Middle frontal gyrus (tissue), 1 donor: ENCODE data around the gene TAP2.
A peak's percentile ranks its signal among the peaks of the same experiment; 100 is the strongest.
"Not testable (repeated sequence)": the region's sequence is repeated elsewhere in the genome, so short reads cannot be mapped to it uniquely, and the experiment has no call there.

Experiments used
- DNase-seq: peaks from one replicate; pipeline ENCODE4 v3.0.0-alpha.2; 2015; ENCODE audit warnings: low spot score; ENCODE audit errors: extremely low spot score

Gene TAP2

DNA sequence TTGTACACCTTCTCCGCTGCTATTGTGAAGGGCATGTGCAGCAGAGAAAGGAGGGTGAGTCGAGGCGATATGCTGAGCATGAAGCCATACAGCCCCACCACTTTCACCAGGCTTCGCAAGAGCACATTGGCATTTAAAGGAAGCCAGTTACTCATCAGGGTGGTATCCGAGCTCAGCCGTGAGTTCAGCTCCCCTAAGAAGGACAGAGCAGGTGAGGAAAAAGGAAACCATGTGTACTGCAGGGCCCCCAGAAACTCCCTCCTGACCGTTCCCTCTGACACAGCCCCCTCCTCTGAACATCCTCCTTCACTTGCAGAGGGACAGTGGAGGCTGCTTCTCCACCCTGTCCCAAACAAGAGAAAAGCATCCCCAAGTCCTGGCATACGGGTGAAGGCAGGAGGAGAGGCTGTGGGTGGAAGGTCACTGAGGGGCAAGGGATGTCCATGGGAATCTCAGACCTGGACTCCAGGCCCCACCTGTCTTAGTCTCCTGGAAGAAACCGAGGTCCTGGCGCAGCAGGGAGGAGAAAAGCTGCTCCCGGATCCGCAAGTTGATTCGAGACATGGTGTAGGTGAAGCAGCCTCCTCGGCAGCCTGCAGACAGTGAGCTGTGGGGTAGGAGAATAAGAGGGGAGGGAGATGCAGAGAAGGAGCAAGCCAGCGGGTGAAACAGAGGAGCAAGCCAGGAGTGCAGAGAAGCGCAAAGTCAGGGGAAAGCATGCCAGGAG is 3.2 kb downstream of the TAP2 start:
- no peak for DNase-seq

- DNase-seq: no peak
Measured at GRCh38 chr6:32833664-32834063, 4.9 kb downstream of the TAP2 start.

- DNase-seq: no peak
Measured at GRCh38 chr6:32832535-32832934, 6.0 kb downstream of the TAP2 start.

DNA sequence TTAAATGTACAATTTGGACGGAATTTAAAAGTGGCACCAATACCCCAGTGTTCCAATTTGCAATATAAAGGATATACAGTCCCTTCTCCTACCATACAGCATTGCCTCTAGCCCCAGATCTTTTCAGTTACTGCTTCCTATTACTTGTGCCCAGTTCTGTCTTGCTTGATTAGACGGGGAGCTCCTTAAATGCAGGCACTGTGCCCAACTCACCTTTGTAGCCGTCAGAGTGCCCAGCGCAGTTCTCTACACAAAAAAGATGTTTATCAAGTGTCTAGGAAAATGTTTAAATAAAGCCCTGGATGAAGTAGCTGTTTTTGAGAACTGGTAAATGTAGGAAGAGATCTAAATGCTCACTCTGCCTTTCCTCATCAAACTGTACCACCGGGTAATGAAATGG is 7.6 kb downstream of the TAP2 start:
- DNase-seq: no peak

DNA sequence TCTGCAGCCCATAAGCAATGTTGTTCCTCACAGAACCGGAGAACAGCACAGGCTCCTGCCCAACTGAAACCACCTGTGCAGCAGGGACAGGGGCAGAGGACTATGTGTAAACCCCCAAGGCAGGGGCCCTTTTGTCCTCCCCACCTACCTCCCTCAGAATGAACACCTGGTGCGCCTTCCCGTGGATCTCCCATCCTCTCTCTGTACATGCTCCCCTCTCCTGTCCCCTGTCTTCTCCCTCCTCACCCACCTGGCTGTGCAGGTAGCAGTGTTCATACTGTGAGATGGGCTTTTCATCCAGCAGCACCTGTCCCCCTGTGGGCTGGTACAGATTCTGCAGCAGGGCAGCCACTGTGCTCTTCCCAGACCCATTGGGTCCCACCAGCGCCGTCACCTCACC is 8.5 kb downstream of the TAP2 start:
- DNase-seq: no peak

- no peak for DNase-seq
Measured at GRCh38 chr6:32829495-32829894, 9.0 kb downstream of the TAP2 start.

- no peak for DNase-seq
Measured at GRCh38 chr6:32827025-32827424, 11.5 kb downstream of the TAP2 start.

DNA sequence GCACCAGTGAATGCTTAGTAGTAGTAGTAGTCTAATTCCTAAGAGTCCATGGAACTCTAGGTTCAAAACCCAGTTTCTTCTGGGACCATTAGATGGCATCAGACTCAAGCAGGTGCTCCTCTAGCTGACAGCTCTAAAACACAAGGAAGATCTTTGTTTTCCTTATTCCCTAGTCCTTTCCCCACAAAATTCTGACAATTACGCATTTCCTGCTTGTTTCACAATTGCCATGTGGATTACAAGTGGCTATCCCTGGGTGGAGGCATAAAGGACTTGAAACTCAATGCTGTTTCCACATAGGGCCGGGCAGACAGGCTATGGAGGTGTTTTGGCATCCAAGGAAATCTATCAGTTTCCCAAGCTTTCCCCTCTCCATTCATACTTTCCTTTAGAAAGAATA is 12.6 kb downstream of the TAP2 start:
- DNase-seq: no peak

DNA sequence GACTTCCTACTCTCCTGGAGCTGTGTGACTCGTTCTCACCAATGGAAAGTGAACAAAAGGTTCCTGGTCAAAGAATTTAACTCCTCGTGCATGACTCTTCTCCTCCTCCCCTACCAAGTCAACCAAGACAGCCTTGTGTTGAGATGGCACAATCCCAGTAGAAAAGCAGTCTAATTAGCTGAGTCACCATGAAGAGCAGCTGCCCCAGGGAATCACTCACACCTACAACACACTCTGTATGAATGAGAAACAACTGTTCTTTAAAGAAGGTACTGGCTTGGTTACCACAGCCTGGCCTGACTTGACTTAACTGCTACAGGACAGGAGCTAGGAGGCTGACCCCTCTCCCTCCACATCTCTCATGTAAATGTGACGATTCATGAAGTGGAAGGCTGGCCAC is 18.8 kb downstream of the TAP2 start:
- no peak for DNase-seq

GRCh38 chr6:32818867-32819266 is 19.7 kb downstream of the TAP2 start:
- no peak for DNase-seq

GRCh38 chr6:32816746-32817204 is 21.8 kb downstream of the TAP2 start, which contains the start of gene HLA-DOB:
Gene HLA-DOB (minus strand): TSS chr6:32817002. CDS start chr6:32816951, 51 bp downstream.
- no peak for DNase-seq

- no peak for DNase-seq
Measured at GRCh38 chr6:32815996-32816395, 22.5 kb downstream of the TAP2 start.

DNA sequence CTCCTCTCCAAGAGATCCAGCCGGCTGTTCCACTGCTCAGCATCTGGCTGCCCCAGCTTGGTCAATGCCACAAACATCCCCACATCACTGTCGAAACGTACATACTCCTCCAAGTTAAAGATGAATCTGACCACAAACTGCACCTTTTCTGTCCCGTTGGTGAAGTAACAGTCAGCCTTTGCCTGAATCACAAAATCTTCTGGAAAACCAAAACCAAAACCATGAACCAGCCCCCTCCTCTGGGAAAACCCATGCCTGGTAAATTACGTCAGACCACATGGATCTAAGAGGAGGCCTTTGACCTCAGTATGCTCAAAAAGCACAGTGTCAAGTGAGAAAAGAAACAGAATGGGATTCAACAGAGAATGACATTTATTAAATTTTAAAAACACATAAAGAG is 23.4 kb downstream of the TAP2 start:
- DNase-seq: no peak

DNA sequence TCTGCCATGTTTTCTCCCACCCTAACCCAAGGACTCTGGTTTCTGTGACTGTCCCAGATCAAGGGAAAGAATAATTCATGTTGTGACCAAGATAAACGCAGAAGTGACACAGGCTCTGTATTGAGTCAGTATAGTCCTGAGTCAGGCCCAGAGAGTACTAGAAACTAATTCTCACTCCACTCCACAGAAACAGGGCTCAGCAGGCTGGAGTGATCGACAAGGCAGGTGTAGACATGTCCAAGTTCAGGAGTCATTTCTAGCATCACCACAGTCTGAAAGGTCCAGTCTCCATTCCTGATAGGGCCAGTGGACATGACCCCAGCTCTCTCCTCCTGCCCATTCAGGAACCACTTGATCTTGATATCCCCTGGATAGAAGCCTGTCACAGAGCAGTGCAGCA is 24.4 kb downstream of the TAP2 start:
- no peak for DNase-seq

GRCh38 chr6:32809171-32809570 is 29.4 kb downstream of the TAP2 start:
- no peak for DNase-seq

GRCh38 chr6:32807020-32807580 is 31.4 kb downstream of the TAP2 start:
- DNase-seq: no peak

DNA sequence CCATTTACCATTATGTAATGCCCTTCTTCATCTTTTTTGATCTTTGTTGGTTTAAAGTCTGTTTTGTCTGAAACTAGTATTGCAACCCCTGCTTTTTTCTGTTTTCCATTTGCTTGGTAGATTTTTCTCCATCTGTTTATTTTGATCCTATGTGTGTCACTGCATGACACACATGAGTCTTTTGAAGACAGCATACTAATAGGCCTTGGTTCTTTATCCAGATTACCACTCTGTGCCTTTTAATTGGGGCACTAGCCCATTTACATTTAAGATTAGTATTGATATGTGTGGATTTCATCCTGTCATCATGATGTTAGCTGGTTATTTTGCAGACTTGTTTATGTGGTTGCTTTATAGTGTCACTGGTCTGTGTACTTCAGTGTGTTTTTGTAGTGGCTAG is 33.1 kb downstream of the TAP2 start:
- DNase-seq: not testable (repeated sequence)

DNA sequence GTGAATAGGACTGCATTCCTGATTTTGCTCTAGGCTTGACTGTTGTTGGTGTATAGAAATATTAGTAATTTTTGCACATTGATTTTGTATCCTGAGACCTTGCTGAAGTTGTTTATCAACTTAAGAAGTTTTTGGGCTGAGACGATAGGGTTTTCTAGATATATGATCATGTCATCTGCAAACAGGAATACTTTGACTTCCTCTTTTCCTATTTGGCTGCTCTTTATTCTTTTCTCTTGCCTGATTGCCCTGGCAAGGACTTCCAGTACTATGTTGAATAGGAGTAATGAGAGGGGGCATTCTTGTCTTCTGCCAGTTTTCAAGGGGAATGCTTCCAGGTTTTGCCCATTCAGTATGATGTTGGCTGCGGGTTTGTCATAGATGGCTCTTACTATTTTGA is 35.1 kb downstream of the TAP2 start:
- no peak for DNase-seq

DNA sequence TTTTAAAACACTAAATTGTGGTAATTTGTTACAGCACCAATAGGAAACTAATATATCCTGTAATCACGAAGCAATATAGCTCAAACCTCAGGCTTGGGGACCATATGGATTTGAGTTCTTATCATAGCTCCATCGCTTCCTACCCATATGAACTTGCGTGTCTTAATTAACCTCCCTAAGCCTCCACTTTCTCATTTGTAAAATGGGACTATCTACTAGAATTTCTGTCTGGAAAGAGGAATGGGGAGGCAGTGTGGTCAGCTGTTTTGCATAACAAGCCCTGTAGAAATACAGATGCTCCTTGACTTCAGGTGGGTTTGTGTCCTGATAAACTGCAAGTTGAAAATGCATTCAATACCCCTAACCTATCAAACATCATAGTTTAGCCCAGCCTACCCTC is 38.8 kb downstream of the TAP2 start:
- DNase-seq: no peak

DNA sequence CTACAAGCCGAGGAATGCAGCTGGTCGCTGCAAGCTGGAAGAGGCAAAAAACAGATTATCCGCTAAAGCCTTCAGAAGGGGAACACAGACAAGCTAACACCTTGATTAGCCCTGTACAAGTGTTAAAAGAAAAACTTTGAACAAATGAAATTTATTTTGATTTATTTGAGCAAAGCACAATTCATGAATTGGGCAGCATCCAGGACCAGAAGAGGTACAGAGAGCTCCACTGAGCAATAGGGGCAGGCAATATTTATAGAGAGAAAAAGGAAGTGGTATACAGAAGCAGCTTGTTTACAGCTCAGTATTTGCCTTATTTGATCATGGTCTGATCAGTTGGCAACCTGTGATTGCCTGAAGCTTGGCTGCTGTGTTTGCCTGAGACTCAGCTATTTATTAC is 39.4 kb downstream of the TAP2 start:
- no peak for DNase-seq

DNA sequence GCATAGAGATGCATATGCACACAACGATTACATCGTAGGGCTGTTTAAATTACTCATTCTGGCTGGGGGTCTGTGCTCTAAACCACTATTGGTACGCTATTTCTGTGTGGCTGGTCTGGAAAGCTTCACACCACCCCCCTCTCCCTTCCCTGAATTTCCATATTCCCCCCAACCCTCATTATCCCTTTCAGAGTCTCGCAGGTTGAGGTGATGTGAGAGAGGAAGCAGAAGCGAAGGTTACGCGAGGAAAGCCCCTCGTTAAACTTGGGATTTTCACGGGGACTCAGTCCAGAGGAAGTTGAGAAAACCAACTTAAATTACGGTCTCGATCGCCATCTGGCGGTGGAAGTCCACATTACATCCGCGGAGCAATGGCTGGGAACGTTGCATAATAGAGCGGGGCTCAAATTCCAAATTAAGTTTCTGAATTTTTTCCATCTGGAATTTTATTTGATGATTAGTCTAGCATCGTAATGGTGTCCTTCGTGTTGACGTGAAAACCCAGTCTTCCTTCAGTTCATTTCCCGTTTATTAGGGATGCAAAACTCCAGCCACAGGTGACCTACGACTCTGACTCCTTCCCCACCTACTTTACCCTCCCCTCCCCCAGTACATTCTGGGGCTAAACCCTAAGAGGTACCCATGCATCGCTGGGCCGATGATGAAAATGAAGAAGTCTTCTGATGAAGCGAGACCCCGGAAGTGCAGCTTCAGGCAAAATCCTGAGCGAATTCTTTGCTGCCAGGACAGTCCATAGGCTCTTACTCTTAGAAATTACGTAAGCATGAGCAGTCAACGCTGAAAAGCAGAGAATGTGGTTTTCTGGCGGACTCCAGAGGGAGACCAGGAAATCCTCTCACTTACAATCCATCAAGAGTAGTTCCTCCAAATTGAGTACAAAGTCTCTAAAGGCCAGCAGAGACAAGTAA is 41.4 kb downstream of the TAP2 start:
- peak; percentile 59 for DNase-seq

DNA sequence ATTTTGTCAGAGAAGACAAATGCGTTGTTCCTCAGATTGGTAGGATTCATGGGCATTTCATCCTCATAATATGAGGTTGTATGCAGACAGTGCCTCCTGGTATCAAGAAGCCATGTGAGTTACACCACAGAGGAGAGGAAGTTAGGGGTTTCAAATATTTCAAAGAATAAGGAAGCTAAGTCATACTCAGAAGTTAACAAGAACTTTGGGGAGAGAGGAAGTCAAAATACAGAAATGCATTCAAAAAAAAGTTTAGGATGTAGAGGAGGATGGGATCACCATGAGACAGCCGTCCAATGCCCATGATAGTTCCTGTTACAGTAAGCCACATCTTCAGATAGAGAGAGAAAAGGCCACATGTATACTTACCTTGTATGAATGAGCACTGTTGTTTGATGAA is 44.0 kb downstream of the TAP2 start:
- DNase-seq: no peak
